Ascending aorta (tissue), 2 donors: ENCODE results near the gene PCDH12. TPM values are rescaled to one million over a fixed set of nuclear protein-coding genes. Genes with fewer than 3 reads are reported as not detected.

ENCODE experiments used
- DNase-seq, 2 donors: peaks; one replicate each; pipeline ENCODE4 v3.0.0-alpha.2; 2019; ENCODE audit warnings: low spot score in 2 of 2
- H3K27ac ChIP-seq, 2 donors: fragments of 200-600 bp; sonication (generic); one replicate each; pipeline ENCODE4 v1.5.1; 2016 to 2017; ENCODE audit warnings: mild to moderate bottlenecking in 1 of 2
- H3K27me3 ChIP-seq: fragments of 200-600 bp; sonication (generic); one replicate; pipeline ENCODE4 v1.5.1; 2017
- H3K36me3 ChIP-seq, 2 donors: fragments of 200-600 bp; sonication (generic); one replicate each; pipeline ENCODE4 v1.5.1; 2016
- H3K4me1 ChIP-seq, 2 donors: fragments of 200-600 bp; sonication (generic); one replicate each; pipeline ENCODE4 v1.5.1; 2016 to 2017; ENCODE audit warnings: mild to moderate bottlenecking in 1 of 2
- H3K4me3 ChIP-seq, 2 donors: fragments of 200-600 bp; sonication (generic); one replicate each; pipeline ENCODE4 v1.5.1; 2016 to 2017; ENCODE audit warnings: mild to moderate bottlenecking in 1 of 2
- H3K9me3 ChIP-seq, 2 donors: fragments of 200-600 bp; sonication (generic); one replicate each; pipeline ENCODE4 v1.5.1; 2016
- CTCF ChIP-seq, 3 experiments: fragments of 200-600 bp in 2 of 3; fragments of 450-650 bp in 1 of 3; sonication (generic) in 2 of 3; IDR thresholded peaks; one replicate each; pipeline ENCODE4 v1.5.1; 2016 to 2019; ENCODE audit warnings: antibody characterized with exemption in 3 of 3, mild to moderate bottlenecking in 1 of 3, moderate library complexity in 1 of 3
- intact Hi-C: fragments of 100-400 bp; cut with DNase I; formaldehyde crosslinking; loops from one replicate; pipeline ENCODE4 v1.15.1; 2023
- total RNA-seq: library from RNA; depleted of rRNA; stranded (reverse); fragments of >200 nt; gene quantifications from one replicate; pipeline ENCODE4 v1.1.0, GENCODE V29; 2016

The PCDH12 gene
- total RNA-seq, 1 donor from 2014 or later = 7.2 TPM

DNA sequence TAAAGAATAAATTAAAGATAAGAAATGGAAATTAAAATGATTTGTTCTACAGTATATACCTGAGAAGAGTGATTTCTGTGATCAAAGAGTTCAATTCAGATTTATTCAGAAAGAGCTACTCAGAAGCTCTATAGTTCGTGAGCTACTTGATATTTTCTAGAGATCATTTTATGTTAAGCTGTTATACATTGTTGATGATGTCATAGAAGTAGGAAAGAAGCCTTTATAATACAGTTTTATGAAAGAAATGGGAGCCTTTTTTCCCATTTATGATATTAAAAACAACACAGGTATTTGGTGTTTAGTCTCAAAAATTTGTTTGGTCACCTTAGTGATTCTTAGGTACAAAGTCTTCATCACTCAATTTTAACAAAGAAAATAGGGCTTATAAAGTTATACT, 31.7 kb upstream of the PCDH12 start:
- no peaks in the 10 kb centered on the region for H3K4me1 ChIP-seq
- no peaks in the 10 kb centered on the region for H3K9me3 ChIP-seq
- no peak for TF ChIP-seq CTCF (IDR thresholded peaks at IDR 0.05)
- no peak overlapping the region for H3K27ac ChIP-seq
- peaks cover 64% of the 10 kb centered on the region in 2 donors for H3K36me3 ChIP-seq
- no peaks in the 10 kb centered on the region for H3K27me3 ChIP-seq
- no peak overlapping the region for H3K4me3 ChIP-seq
- intact Hi-C loops = loop anchor here (10.0 kb wide), 1 partner anchor 705 kb away; no protein-coding TSS in a partner anchor
- no peak for DNase-seq

DNA sequence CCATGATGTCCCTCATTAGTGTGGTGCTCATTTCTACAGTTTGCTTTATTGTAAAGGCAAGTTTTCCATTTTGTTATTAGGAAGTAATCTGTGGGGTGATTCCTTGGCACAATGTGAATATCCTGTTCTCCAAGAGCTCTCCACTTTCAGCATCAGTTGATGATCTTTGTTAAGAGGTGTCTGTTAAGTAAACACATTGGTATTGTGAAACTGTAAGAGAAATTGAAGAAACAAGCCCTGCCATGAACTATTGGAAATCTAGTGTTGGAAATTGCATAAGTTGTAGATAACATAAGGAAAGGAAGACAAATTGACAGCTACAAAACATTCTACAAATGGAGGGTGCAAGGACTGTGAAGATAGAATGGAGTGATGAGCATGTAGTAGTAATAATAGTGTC, 28.1 kb upstream of the PCDH12 start:
- H3K4me1 ChIP-seq = no peaks in the 10 kb centered on the region
- no peak for TF ChIP-seq CTCF (IDR thresholded peaks at IDR 0.05)
- H3K27me3 ChIP-seq = no peaks in the 10 kb centered on the region
- H3K4me3 ChIP-seq = no peak overlapping the region
- no peak for DNase-seq
- H3K36me3 ChIP-seq = peaks cover 76 to 79% of the 10 kb centered on the region in 2 donors
- no peaks in the 10 kb centered on the region for H3K9me3 ChIP-seq
- intact Hi-C loops = no loop called here
- no peak overlapping the region for H3K27ac ChIP-seq

- no peak overlapping the region for H3K4me3 ChIP-seq
- no peak for TF ChIP-seq CTCF (IDR thresholded peaks at IDR 0.05)
- no peaks in the 10 kb centered on the region for H3K27me3 ChIP-seq
- H3K9me3 ChIP-seq = no peaks in the 10 kb centered on the region
- no peaks in the 10 kb centered on the region for H3K4me1 ChIP-seq
- peaks cover 83 to 95% of the 10 kb centered on the region in 2 donors for H3K36me3 ChIP-seq
- no peak for DNase-seq
- H3K27ac ChIP-seq = no peak overlapping the region
- intact Hi-C loops = no loop called here
These were observed 24.6 kb upstream of the PCDH12 start for GRCh38 chr5:141982626-141983025.

DNA sequence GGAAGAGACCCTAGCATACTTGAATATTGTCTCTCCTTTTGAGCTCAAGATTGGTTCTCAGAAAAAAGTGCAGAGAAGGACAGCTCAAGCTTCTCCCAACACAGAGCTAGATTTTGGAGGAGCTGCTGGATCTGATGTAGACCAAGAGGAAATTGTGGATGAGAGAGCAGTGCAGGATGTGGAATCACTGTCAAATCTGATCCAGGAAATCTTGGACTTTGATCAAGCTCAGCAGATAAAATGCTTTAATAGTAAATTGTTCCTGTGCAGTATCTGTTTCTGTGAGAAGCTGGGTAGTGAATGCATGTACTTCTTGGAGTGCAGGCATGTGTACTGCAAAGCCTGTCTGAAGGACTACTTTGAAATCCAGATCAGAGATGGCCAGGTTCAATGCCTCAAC, 20.4 kb upstream of the PCDH12 start:
- DNase-seq = no peak
- no peak for TF ChIP-seq CTCF (IDR thresholded peaks at IDR 0.05)
- Histone ChIP-seq H3K27me3 (no peaks in the 10 kb centered on the region), H3K4me1 (peaks cover 0 to 4% of the 10 kb centered on the region in 2 donors), H3K27ac (no peak overlapping the region), H3K36me3 (peaks cover 69 to 77% of the 10 kb centered on the region in 2 donors), H3K4me3 (no peak overlapping the region), H3K9me3 (no peaks in the 10 kb centered on the region)
- intact Hi-C loops = no loop called here

DNA sequence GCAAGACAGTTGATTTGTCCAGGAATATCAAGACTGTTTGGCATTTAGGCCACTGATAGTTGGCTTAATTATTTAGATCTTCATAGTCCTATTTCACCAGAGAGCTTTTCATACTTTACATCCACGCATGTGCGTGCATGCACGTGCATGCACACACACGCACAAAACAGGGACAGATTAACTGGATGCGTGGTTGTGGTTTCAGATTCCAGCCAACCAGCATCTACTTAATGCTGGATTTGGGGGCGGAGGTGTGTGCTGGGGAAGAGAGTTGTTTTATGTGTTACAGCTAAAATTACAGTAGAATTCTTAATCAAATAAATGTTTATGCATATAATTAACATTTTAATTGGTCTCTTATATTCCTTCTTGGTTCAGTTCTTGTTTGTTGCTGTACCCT, 18.2 kb upstream of the PCDH12 start:
- Histone ChIP-seq H3K9me3 (no peaks in the 10 kb centered on the region), H3K27ac (no peak overlapping the region), H3K27me3 (no peaks in the 10 kb centered on the region), H3K4me1 (peaks cover 0 to 4% of the 10 kb centered on the region in 2 donors), H3K36me3 (peaks cover 57 to 62% of the 10 kb centered on the region in 2 donors), H3K4me3 (no peak overlapping the region)
- no peak for DNase-seq
- no peak for TF ChIP-seq CTCF (IDR thresholded peaks at IDR 0.05)
- intact Hi-C loops = no loop called here
